Ascending aorta (tissue), 2 donors: ENCODE measurements around the gene OR5D18. TPM values are rescaled to one million over a fixed set of nuclear protein-coding genes. Genes with fewer than 3 reads are reported as not detected.

Source experiments
- DNase-seq, 2 donors: peaks; one replicate each; pipeline ENCODE4 v3.0.0-alpha.2; 2019; ENCODE audit warnings: low spot score in 2 of 2
- H3K27ac ChIP-seq, 2 donors: fragments of 200-600 bp; sonication (generic); one replicate each; pipeline ENCODE4 v1.5.1; 2016 to 2017; ENCODE audit warnings: mild to moderate bottlenecking in 1 of 2
- H3K27me3 ChIP-seq: fragments of 200-600 bp; sonication (generic); one replicate; pipeline ENCODE4 v1.5.1; 2017
- H3K36me3 ChIP-seq, 2 donors: fragments of 200-600 bp; sonication (generic); one replicate each; pipeline ENCODE4 v1.5.1; 2016
- H3K4me1 ChIP-seq, 2 donors: fragments of 200-600 bp; sonication (generic); one replicate each; pipeline ENCODE4 v1.5.1; 2016 to 2017; ENCODE audit warnings: mild to moderate bottlenecking in 1 of 2
- H3K4me3 ChIP-seq, 2 donors: fragments of 200-600 bp; sonication (generic); one replicate each; pipeline ENCODE4 v1.5.1; 2016 to 2017; ENCODE audit warnings: mild to moderate bottlenecking in 1 of 2
- H3K9me3 ChIP-seq, 2 donors: fragments of 200-600 bp; sonication (generic); one replicate each; pipeline ENCODE4 v1.5.1; 2016
- CTCF ChIP-seq, 3 experiments: fragments of 200-600 bp in 2 of 3; fragments of 450-650 bp in 1 of 3; sonication (generic) in 2 of 3; IDR thresholded peaks; one replicate each; pipeline ENCODE4 v1.5.1; 2016 to 2019; ENCODE audit warnings: antibody characterized with exemption in 3 of 3, mild to moderate bottlenecking in 1 of 3, moderate library complexity in 1 of 3
- intact Hi-C: fragments of 100-400 bp; cut with DNase I; formaldehyde crosslinking; loops from one replicate; pipeline ENCODE4 v1.15.1; 2023
- total RNA-seq: library from RNA; depleted of rRNA; stranded (reverse); fragments of >200 nt; gene quantifications from one replicate; pipeline ENCODE4 v1.1.0, GENCODE V29; 2016

The OR5D18 gene
- not detected for total RNA-seq

GRCh38 chr11:55819330-55819729 is at the start of gene OR5D18:
Gene OR5D18, plus strand, starts transcription at chr11:55819630. Its CDS starts 0 bp downstream, at chr11:55819630.
- Histone ChIP-seq H3K36me3 (no peaks in the 10 kb centered on the region), H3K27ac (no peak within 1 kb of the TSS), H3K27me3 (no peaks in the 10 kb centered on the region), H3K4me1 (no peaks in the 10 kb centered on the region), H3K9me3 (no peaks in the 10 kb centered on the region), H3K4me3 (no peak within 1 kb of the TSS)
- intact Hi-C loops = no loop called here
- TF ChIP-seq CTCF (IDR thresholded peaks at IDR 0.05) = no peak
- DNase-seq = no peak

DNA sequence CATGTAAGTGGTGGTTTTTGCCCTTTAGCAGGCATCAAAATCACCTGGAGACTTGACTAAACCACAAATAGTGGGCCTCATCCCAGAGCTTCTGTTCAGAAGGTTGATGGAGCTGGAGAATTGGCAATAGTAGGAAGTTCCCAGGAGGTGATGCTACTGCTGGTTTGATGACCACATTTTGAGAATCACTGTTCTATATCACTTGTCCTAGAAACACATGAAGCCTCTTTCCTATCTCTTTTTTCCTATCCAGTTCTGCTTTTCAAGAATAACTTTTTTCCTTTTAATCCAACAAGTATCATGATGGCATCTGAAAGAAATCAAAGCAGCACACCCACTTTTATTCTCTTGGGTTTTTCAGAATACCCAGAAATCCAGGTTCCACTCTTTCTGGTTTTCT is 46.3 kb upstream of the OR5D18 start, which contains the start of gene OR5D13:
TSS of gene OR5D13 (plus strand) at position 301 of the 400 bp plus-strand sequence. CDS start at position 301, 0 bp downstream.
- DNase-seq = no peak
- Histone ChIP-seq H3K4me1 (no peaks in the 10 kb centered on the region), H3K27ac (no peak within 1 kb of the TSS), H3K36me3 (no peaks in the 10 kb centered on the region), H3K9me3 (no peaks in the 10 kb centered on the region), H3K27me3 (no peaks in the 10 kb centered on the region), H3K4me3 (no peak within 1 kb of the TSS)
- intact Hi-C loops = no loop called here
- no peak for TF ChIP-seq CTCF (IDR thresholded peaks at IDR 0.05)

DNA sequence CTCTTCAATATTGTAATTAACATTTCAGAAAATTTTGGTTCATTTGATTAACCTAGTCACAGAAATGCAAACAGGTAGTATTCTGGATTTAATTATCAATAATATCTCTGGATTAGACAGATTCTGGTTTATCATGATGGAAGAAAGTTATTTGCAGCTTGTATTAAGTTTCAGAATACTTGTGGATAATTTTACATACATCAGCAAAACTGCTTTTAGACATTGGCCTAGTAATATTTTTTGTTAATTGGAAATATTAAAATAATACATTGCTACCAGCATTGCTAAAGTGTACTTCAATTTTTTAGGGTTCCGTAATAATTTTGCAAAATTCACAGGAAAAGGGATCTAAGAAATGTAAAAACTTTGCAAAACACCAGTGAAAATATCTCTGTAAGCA is 27.8 kb upstream of the OR5D18 start:
- Histone ChIP-seq H3K4me3 (no peak overlapping the region), H3K4me1 (no peaks in the 10 kb centered on the region), H3K36me3 (no peaks in the 10 kb centered on the region), H3K9me3 (no peaks in the 10 kb centered on the region), H3K27ac (no peak overlapping the region), H3K27me3 (no peaks in the 10 kb centered on the region)
- no peak for DNase-seq
- intact Hi-C loops = no loop called here
- TF ChIP-seq CTCF (IDR thresholded peaks at IDR 0.05) = no peak

GRCh38 chr11:55793321-55793720 is 26.1 kb upstream of the OR5D18 start:
- intact Hi-C loops = no loop called here
- H3K36me3 ChIP-seq = no peaks in the 10 kb centered on the region
- H3K9me3 ChIP-seq = no peaks in the 10 kb centered on the region
- no peak for TF ChIP-seq CTCF (IDR thresholded peaks at IDR 0.05)
- H3K27me3 ChIP-seq = no peaks in the 10 kb centered on the region
- no peak for DNase-seq
- H3K4me3 ChIP-seq = no peak overlapping the region
- H3K4me1 ChIP-seq = no peaks in the 10 kb centered on the region
- H3K27ac ChIP-seq = no peak overlapping the region

GRCh38 chr11:55795256-55795655 is 24.2 kb upstream of the OR5D18 start, which contains the start of gene OR5D14:
Gene OR5D14, plus strand, starts transcription at chr11:55795556. Its CDS starts 0 bp downstream, at chr11:55795556.
- Histone ChIP-seq H3K27ac (no peak within 1 kb of the TSS), H3K36me3 (no peaks in the 10 kb centered on the region), H3K4me3 (no peak within 1 kb of the TSS), H3K27me3 (no peaks in the 10 kb centered on the region), H3K4me1 (no peaks in the 10 kb centered on the region), H3K9me3 (no peaks in the 10 kb centered on the region)
- no peak for DNase-seq
- no peak for TF ChIP-seq CTCF (IDR thresholded peaks at IDR 0.05)
- intact Hi-C loops = no loop called here

DNA sequence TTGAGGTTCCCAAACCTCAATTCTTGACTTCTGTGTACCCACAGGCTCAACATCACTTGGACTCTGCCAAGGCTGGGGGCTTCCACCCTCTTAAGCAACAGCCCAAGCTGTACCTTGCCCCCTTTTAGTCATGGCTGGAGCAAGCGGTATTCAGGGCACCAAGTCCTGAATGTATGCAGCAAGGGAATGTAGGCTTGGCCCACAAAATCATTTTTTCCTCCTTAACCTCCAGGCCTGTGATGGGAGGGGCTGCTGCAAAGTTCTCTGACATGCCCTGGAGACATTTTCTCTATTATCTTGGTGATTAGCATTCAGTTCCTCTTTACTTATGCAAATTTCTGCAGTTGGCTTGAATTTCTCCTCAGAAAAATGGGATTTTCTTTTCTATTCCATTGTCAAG is 13.2 kb upstream of the OR5D18 start:
- no peak overlapping the region for H3K4me3 ChIP-seq
- H3K4me1 ChIP-seq = no peaks in the 10 kb centered on the region
- intact Hi-C loops = no loop called here
- no peak overlapping the region for H3K27ac ChIP-seq
- no peaks in the 10 kb centered on the region for H3K36me3 ChIP-seq
- no peak for DNase-seq
- H3K27me3 ChIP-seq = no peaks in the 10 kb centered on the region
- H3K9me3 ChIP-seq = no peaks in the 10 kb centered on the region
- no peak for TF ChIP-seq CTCF (IDR thresholded peaks at IDR 0.05)
